Measurements from ENCODE around the gene PCNX1. TPM values are rescaled to one million over a fixed set of nuclear protein-coding genes. Genes with fewer than 3 reads are reported as not detected.
A peak's percentile ranks its signal among the peaks of the same experiment; 100 is the strongest.

Gene PCNX1
- total and polyA plus RNA-seq, 2 of the 4 experiments (the other 2 are of a cell fraction): 15.0 to 43.7 TPM

DNA sequence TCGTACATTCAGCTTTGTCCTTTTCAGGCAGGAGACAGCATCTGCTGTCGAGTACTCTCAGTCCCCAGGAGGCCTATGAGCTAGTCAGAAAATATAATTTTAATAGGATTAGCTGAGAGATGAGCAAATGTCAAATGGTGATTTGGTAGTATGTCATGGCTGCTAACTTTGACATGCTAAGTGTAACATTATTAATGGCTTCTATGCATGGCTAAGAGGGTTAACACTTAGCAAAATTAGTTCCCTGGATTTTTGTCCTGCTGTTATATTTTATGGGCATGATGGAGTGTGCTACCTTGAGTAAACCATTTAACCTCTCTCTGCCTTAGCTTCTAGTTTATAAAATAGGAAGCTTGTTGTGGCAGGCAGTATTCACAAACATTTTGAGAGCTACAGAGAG lies 2.9 kb upstream of the PCNX1 start:
- CTCF ChIA-PET: interaction anchor here (0.6 to 1.4 kb wide), 4 partner anchors 59 to 87 kb away, joined by 3 to 5 read pairs (median 3); no protein-coding TSS in a partner anchor
- no peak overlapping the region for H2AK5ac ChIP-seq (ENCODE audit: low read depth, low read length)
- no peak overlapping the region for H2BK15ac ChIP-seq (ENCODE audit: low read depth, low read length)
- H3K23ac ChIP-seq (ENCODE audit: low read depth, low read length): no peak overlapping the region
- in situ Hi-C loops (cut with MboI; ENCODE audit: low sequenced_read_pairs): no loop called here
- H3K27ac ChIP-seq (ENCODE audit: insufficient read depth, low read length): peak overlapping the region; percentile 31; the same call in 1 of the 2 replicates
- 0 out of 2 replicates have a peak overlapping the region, but pooled peaks have one; percentile 7 for H3K18ac ChIP-seq (ENCODE audit: low read depth, low read length)
- H2BK5ac ChIP-seq (ENCODE audit: low read depth, low read length, poor library complexity, severe bottlenecking): peak overlapping the region; percentile 32
- no peak for ATAC-seq (ENCODE audit: low read depth)
- H3K4me1 ChIP-seq (ENCODE audit: control insufficient read depth, insufficient read depth, low read length): peaks cover 16% of the 10 kb centered on the region
- no peak overlapping the region for H3K9ac ChIP-seq (ENCODE audit: low read depth, low read length)
- peaks cover 4 to 19% of the 10 kb centered on the region in 2 experiments; a peak in 3 of 4 replicates for H3K79me1 ChIP-seq (ENCODE audit: low read depth in 1 of 2, low read length in 2 of 2)
- dilution Hi-C loops (cut with HindIII; ENCODE audit: low sequenced_read_pairs, unreplicated experiment): no loop called here
- no peaks in the 10 kb centered on the region for H3K9me3 ChIP-seq (ENCODE audit: control insufficient read depth, insufficient read depth, low read length)
- POLR2A ChIA-PET (ENCODE audit: unreplicated experiment): no interaction called here
- DNase-seq: no peak
- H3K4ac ChIP-seq (ENCODE audit: low read depth, low read length): no peak overlapping the region
- H3K4me2 ChIP-seq (ENCODE audit: low read depth, low read length): no peak overlapping the region
- no peak overlapping the region for H2AK9ac ChIP-seq (replicated peaks; ENCODE audit: low read depth, low read length, poor library complexity)
- peak overlapping the region; percentile 18; the same call in 1 of the 2 replicates for H2BK20ac ChIP-seq (ENCODE audit: low read depth, low read length)
- H3K4me3 ChIP-seq (ENCODE audit: insufficient read depth, low read depth, low read length): no peak overlapping the region
- H2BK120ac ChIP-seq (ENCODE audit: low read depth, low read length): peak overlapping the region; percentile 21; the same call in 1 of the 2 replicates
- intact Hi-C loops (cut with micrococcal nuclease): no loop called here
- H3K56ac ChIP-seq (ENCODE audit: extremely low read depth, insufficient read depth, low read length): no peak overlapping the region
- H3K14ac ChIP-seq (replicated peaks; ENCODE audit: low read depth, low read length): no peak overlapping the region
- H4K91ac ChIP-seq (ENCODE audit: insufficient read depth, low read depth, low read length): no peak overlapping the region
- peaks cover 14% of the 10 kb centered on the region for H3K9me1 ChIP-seq (ENCODE audit: insufficient read depth, low read length)
- peak overlapping the region; percentile 22 for H4K5ac ChIP-seq (ENCODE audit: low read depth, low read length)
- no peaks in the 10 kb centered on the region for H3K27me3 ChIP-seq (ENCODE audit: control insufficient read depth, insufficient read depth, low read length)
- H2AFZ ChIP-seq (replicated peaks; ENCODE audit: low read length, poor library complexity): no peak overlapping the region
- BruUV-seq (replicated peaks): no TSS peak
- no peak for TF ChIP-seq CEBPB (IDR thresholded peaks at IDR 0.05; ENCODE audit: low read depth, low read length)
- no peak overlapping the region; a peak in 1 of 4 replicates for H4K8ac ChIP-seq (ENCODE audit: low read depth in 2 of 2, low read length in 2 of 2)
- H4K20me1 ChIP-seq (ENCODE audit: insufficient read depth, low read length): peaks cover 4% of the 10 kb centered on the region
- no peaks in the 10 kb centered on the region for H3K36me3 ChIP-seq (ENCODE audit: control insufficient read depth, insufficient read depth, low read length)
- no CpG with 5 or more reads among the region's 2 CpGs for WGBS, 2 experiments (ENCODE audit: extremely low coverage in 2 of 2, insufficient read length in 1 of 2)
